ENCODE measurements around the gene AMOTL1. TPM values are rescaled to one million over a fixed set of nuclear protein-coding genes. Genes with fewer than 3 reads are reported as not detected.

AMOTL1 gene
- total RNA-seq, 1 donor from 2014 or later = 22.6 TPM

- Histone ChIP-seq H3K27ac (no peak overlapping the region), H3K4me2 (no peak overlapping the region)
Measured at GRCh38 chr11:94803491-94803890, 35.3 kb downstream of the AMOTL1 start.

DNA sequence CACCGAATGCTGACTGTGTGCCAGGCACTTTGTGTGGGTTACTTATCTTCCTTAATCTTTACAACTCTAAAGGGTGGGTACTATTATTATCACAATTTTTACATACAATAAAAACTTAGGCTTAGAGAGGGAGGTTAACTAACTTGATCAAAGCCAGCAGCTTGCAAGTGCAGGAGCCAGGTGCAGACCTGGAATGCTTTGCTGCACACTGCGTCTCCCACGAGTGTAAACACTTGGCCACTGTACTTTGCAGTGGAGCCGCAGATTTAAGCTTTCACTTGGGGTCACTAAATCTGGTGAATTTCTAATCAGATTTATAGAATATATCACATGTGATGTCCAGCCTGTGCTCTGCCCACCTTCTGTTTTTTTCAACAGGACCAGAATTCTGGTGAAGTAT, 36.7 kb downstream of the AMOTL1 start:
- Mint-ChIP-seq H3K36me3 (peaks cover 57% of the 10 kb centered on the region), H3K27ac (no peak overlapping the region), H3K27me3 (ENCODE audit: insufficient read depth, low read depth) (peaks cover 3% of the 10 kb centered on the region), H3K4me1 (no peaks in the 10 kb centered on the region), H3K4me3 (no peak overlapping the region), H3K9me3 (no peaks in the 10 kb centered on the region)
- TF ChIP-seq EZH2 (IDR thresholded peaks at IDR 0.05) = no peak
- TF ChIP-seq EZH2phosphoT487 (IDR thresholded peaks at IDR 0.05) = no peak
- TF ChIP-seq, protein P1, sequence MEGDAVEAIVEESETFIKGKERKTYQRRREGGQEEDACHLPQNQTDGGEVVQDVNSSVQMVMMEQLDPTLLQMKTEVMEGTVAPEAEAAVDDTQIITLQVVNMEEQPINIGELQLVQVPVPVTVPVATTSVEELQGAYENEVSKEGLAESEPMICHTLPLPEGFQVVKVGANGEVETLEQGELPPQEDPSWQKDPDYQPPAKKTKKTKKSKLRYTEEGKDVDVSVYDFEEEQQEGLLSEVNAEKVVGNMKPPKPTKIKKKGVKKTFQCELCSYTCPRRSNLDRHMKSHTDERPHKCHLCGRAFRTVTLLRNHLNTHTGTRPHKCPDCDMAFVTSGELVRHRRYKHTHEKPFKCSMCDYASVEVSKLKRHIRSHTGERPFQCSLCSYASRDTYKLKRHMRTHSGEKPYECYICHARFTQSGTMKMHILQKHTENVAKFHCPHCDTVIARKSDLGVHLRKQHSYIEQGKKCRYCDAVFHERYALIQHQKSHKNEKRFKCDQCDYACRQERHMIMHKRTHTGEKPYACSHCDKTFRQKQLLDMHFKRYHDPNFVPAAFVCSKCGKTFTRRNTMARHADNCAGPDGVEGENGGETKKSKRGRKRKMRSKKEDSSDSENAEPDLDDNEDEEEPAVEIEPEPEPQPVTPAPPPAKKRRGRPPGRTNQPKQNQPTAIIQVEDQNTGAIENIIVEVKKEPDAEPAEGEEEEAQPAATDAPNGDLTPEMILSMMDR (IDR thresholded peaks at IDR 0.05) = no peak
- H3K27ac ChIP-seq = no peak overlapping the region
- peaks cover 26% of the 10 kb centered on the region for H4K20me1 ChIP-seq (ENCODE audit: low read depth)
- DNase-seq (ENCODE audit: low spot score) = no peak
- no peaks in the 10 kb centered on the region for H3F3A ChIP-seq (ENCODE audit: low read depth)
- no peaks in the 10 kb centered on the region for H3K4me1 ChIP-seq
- no peak overlapping the region for H3K4me2 ChIP-seq
- peaks cover 26% of the 10 kb centered on the region for H3K79me2 ChIP-seq (ENCODE audit: low read depth)
- H3K9me3 ChIP-seq (ENCODE audit: low read depth) = no peaks in the 10 kb centered on the region
- no peak overlapping the region for H3K4me3 ChIP-seq
- no peaks in the 10 kb centered on the region for H3K27me3 ChIP-seq
- no peak overlapping the region for H3K9ac ChIP-seq
- no peak overlapping the region for H2AFZ ChIP-seq (replicated peaks)
- no peaks in the 10 kb centered on the region for H3K36me3 ChIP-seq

More at GRCh38 chr11:94803491-94803890, 35.3 kb downstream of the AMOTL1 start:
- no peak overlapping the region for H3K4me3 Mint-ChIP-seq
- no peak for DNase-seq (ENCODE audit: low spot score)
- Histone ChIP-seq H4K20me1 (ENCODE audit: low read depth) (peaks cover 28% of the 10 kb centered on the region), H3K36me3 (no peaks in the 10 kb centered on the region), H3F3A (ENCODE audit: low read depth) (no peaks in the 10 kb centered on the region), H3K4me1 (no peaks in the 10 kb centered on the region), H3K27me3 (no peaks in the 10 kb centered on the region), H3K79me2 (ENCODE audit: low read depth) (peaks cover 26% of the 10 kb centered on the region), H2AFZ (replicated peaks) (no peak overlapping the region), H3K9ac (no peak overlapping the region), H3K9me3 (ENCODE audit: low read depth) (no peaks in the 10 kb centered on the region), H3K4me3 (no peak overlapping the region)
- no peak overlapping the region for H3K27ac Mint-ChIP-seq
- H3K36me3 Mint-ChIP-seq = peaks cover 52% of the 10 kb centered on the region
- peaks cover 3% of the 10 kb centered on the region for H3K27me3 Mint-ChIP-seq (ENCODE audit: insufficient read depth, low read depth)
- TF ChIP-seq EZH2 (IDR thresholded peaks at IDR 0.05) (no peak), EZH2phosphoT487 (IDR thresholded peaks at IDR 0.05) (no peak)
- TF ChIP-seq, protein P1 (IDR thresholded peaks at IDR 0.05) = no peak
- H3K4me1 Mint-ChIP-seq = no peaks in the 10 kb centered on the region
- no peaks in the 10 kb centered on the region for H3K9me3 Mint-ChIP-seq

GRCh38 chr11:94806014-94806413, 37.9 kb downstream of the AMOTL1 start:
- Mint-ChIP-seq H3K27ac (no peak overlapping the region), H3K4me3 (no peak overlapping the region), H3K36me3 (peaks cover 56% of the 10 kb centered on the region), H3K9me3 (no peaks in the 10 kb centered on the region), H3K27me3 (ENCODE audit: insufficient read depth, low read depth) (peaks cover 3% of the 10 kb centered on the region), H3K4me1 (no peaks in the 10 kb centered on the region)
- Histone ChIP-seq H3K79me2 (ENCODE audit: low read depth) (peaks cover 26% of the 10 kb centered on the region), H3K9me3 (ENCODE audit: low read depth) (no peaks in the 10 kb centered on the region), H3K36me3 (no peaks in the 10 kb centered on the region), H3F3A (ENCODE audit: low read depth) (no peaks in the 10 kb centered on the region), H3K27me3 (no peaks in the 10 kb centered on the region), H3K9ac (no peak overlapping the region), H3K27ac (no peak overlapping the region), H3K4me3 (no peak overlapping the region), H2AFZ (replicated peaks) (no peak overlapping the region), H4K20me1 (ENCODE audit: low read depth) (peaks cover 26% of the 10 kb centered on the region), H3K4me2 (no peak overlapping the region), H3K4me1 (no peaks in the 10 kb centered on the region)
- no peak for DNase-seq (ENCODE audit: low spot score)
- TF ChIP-seq EZH2phosphoT487 (IDR thresholded peaks at IDR 0.05) (no peak), EZH2 (IDR thresholded peaks at IDR 0.05) (no peak)
- TF ChIP-seq, protein P1 (IDR thresholded peaks at IDR 0.05) = no peak
